ENCODE measurements around the gene AOPEP. TPM values are rescaled to one million over a fixed set of nuclear protein-coding genes. Genes with fewer than 3 reads are reported as not detected.

Gene AOPEP
- total RNA-seq, 1 donor from 2014 or later = 48.0 TPM

- Histone ChIP-seq H3K36me3 (ENCODE audit: control insufficient read depth in 3 of 3, insufficient read depth in 3 of 3, low read length in 3 of 3) (peaks cover 0 to 13% (median 10%) of the 10 kb centered on the region in 3 donors), H3K4me3 (ENCODE audit: low read length in 3 of 3) (peak overlapping the region; percentile 75 to 77 (median 76)), H3K4me1 (ENCODE audit: control insufficient read depth in 3 of 3, insufficient read depth in 3 of 3, low read length in 3 of 3) (peaks cover 33 to 48% (median 46%) of the 10 kb centered on the region in 3 donors), H3K9ac (ENCODE audit: low read depth in 1 of 3, low read length in 3 of 3) (peak overlapping the region; percentile 71 to 90 (median 79)), H3K27me3 (ENCODE audit: control insufficient read depth in 3 of 3, insufficient read depth in 3 of 3, low read length in 3 of 3) (no peaks in the 10 kb centered on the region), H3K9me3 (ENCODE audit: control insufficient read depth in 3 of 3, low read length in 3 of 3) (no peaks in the 10 kb centered on the region), H3K27ac (ENCODE audit: low read depth, low read length) (peak overlapping the region; percentile 87)
Observed at GRCh38 chr9:95048225-95049087, 322.0 kb downstream of the AOPEP start.

GRCh38 chr9:95049761-95050160 lies 323.3 kb downstream of the AOPEP start:
- Histone ChIP-seq H3K4me1 (ENCODE audit: control insufficient read depth in 3 of 3, insufficient read depth in 3 of 3, low read length in 3 of 3) (peaks cover 22 to 47% (median 45%) of the 10 kb centered on the region in 3 donors), H3K9me3 (ENCODE audit: control insufficient read depth in 3 of 3, low read length in 3 of 3) (no peaks in the 10 kb centered on the region), H3K36me3 (ENCODE audit: control insufficient read depth in 3 of 3, insufficient read depth in 3 of 3, low read length in 3 of 3) (peaks cover 0 to 5% (median 4%) of the 10 kb centered on the region in 3 donors), H3K27me3 (ENCODE audit: control insufficient read depth in 3 of 3, insufficient read depth in 3 of 3, low read length in 3 of 3) (no peaks in the 10 kb centered on the region), H3K4me3 (ENCODE audit: low read length in 3 of 3) (peak overlapping the region; percentile 19 to 36 (median 24)), H3K27ac (ENCODE audit: low read depth, low read length) (peak overlapping the region; percentile 87), H3K9ac (ENCODE audit: low read depth in 1 of 3, low read length in 3 of 3) (peak overlapping the region in 2 of 3 donors; percentile 79 to 90)

GRCh38 chr9:95053611-95054570 lies 327.4 kb downstream of the AOPEP start:
- no peaks in the 10 kb centered on the region for H3K27me3 ChIP-seq (ENCODE audit: control insufficient read depth in 3 of 3, insufficient read depth in 3 of 3, low read length in 3 of 3)
- H3K4me1 ChIP-seq (ENCODE audit: control insufficient read depth in 3 of 3, insufficient read depth in 3 of 3, low read length in 3 of 3) = peaks cover 49 to 66% (median 63%) of the 10 kb centered on the region in 3 donors
- H3K27ac ChIP-seq (ENCODE audit: low read depth, low read length) = peak overlapping the region; percentile 36
- H3K4me3 ChIP-seq (ENCODE audit: low read length in 3 of 3) = no peak overlapping the region
- peak overlapping the region in 1 of 3 donors; percentile 4 for H3K9ac ChIP-seq (ENCODE audit: low read depth in 1 of 3, low read length in 3 of 3)
- no peaks in the 10 kb centered on the region for H3K9me3 ChIP-seq (ENCODE audit: control insufficient read depth in 3 of 3, low read length in 3 of 3)
- H3K36me3 ChIP-seq (ENCODE audit: control insufficient read depth in 3 of 3, insufficient read depth in 3 of 3, low read length in 3 of 3) = no peaks in the 10 kb centered on the region

GRCh38 chr9:95055334-95055850 lies 328.9 kb downstream of the AOPEP start:
- Histone ChIP-seq H3K9me3 (ENCODE audit: control insufficient read depth in 3 of 3, low read length in 3 of 3) (no peaks in the 10 kb centered on the region), H3K4me1 (ENCODE audit: control insufficient read depth in 3 of 3, insufficient read depth in 3 of 3, low read length in 3 of 3) (peaks cover 55 to 69% (median 66%) of the 10 kb centered on the region in 3 donors), H3K27ac (ENCODE audit: low read depth, low read length) (peak overlapping the region; percentile 89), H3K36me3 (ENCODE audit: control insufficient read depth in 3 of 3, insufficient read depth in 3 of 3, low read length in 3 of 3) (no peaks in the 10 kb centered on the region), H3K9ac (ENCODE audit: low read depth in 1 of 3, low read length in 3 of 3) (peak overlapping the region; percentile 25 to 77 (median 71)), H3K4me3 (ENCODE audit: low read length in 3 of 3) (peak overlapping the region; percentile 40 to 69 (median 60)), H3K27me3 (ENCODE audit: control insufficient read depth in 3 of 3, insufficient read depth in 3 of 3, low read length in 3 of 3) (no peaks in the 10 kb centered on the region)

GRCh38 chr9:95055851-95056551 lies 329.5 kb downstream of the AOPEP start:
- Histone ChIP-seq H3K36me3 (ENCODE audit: control insufficient read depth in 3 of 3, insufficient read depth in 3 of 3, low read length in 3 of 3) (peaks cover 0 to 6% (median 0%) of the 10 kb centered on the region in 3 donors), H3K27ac (ENCODE audit: low read depth, low read length) (peak overlapping the region; percentile 89), H3K9me3 (ENCODE audit: control insufficient read depth in 3 of 3, low read length in 3 of 3) (no peaks in the 10 kb centered on the region), H3K9ac (ENCODE audit: low read depth in 1 of 3, low read length in 3 of 3) (peak overlapping the region; percentile 71 to 77 (median 76)), H3K4me1 (ENCODE audit: control insufficient read depth in 3 of 3, insufficient read depth in 3 of 3, low read length in 3 of 3) (peaks cover 58 to 72% (median 71%) of the 10 kb centered on the region in 3 donors), H3K4me3 (ENCODE audit: low read length in 3 of 3) (peak overlapping the region; percentile 40 to 69 (median 60)), H3K27me3 (ENCODE audit: control insufficient read depth in 3 of 3, insufficient read depth in 3 of 3, low read length in 3 of 3) (no peaks in the 10 kb centered on the region)

- H3K4me1 ChIP-seq (ENCODE audit: control insufficient read depth in 3 of 3, insufficient read depth in 3 of 3, low read length in 3 of 3) = peaks cover 66 to 83% (median 80%) of the 10 kb centered on the region in 3 donors
- no peaks in the 10 kb centered on the region for H3K27me3 ChIP-seq (ENCODE audit: control insufficient read depth in 3 of 3, insufficient read depth in 3 of 3, low read length in 3 of 3)
- H3K9ac ChIP-seq (ENCODE audit: low read depth in 1 of 3, low read length in 3 of 3) = peak overlapping the region; percentile 71 to 77 (median 76)
- no peaks in the 10 kb centered on the region for H3K9me3 ChIP-seq (ENCODE audit: control insufficient read depth in 3 of 3, low read length in 3 of 3)
- H3K4me3 ChIP-seq (ENCODE audit: low read length in 3 of 3) = peak overlapping the region in 2 of 3 donors; percentile 30 to 40
- H3K27ac ChIP-seq (ENCODE audit: low read depth, low read length) = peak overlapping the region; percentile 89
- peaks cover 0 to 9% (median 3%) of the 10 kb centered on the region in 3 donors for H3K36me3 ChIP-seq (ENCODE audit: control insufficient read depth in 3 of 3, insufficient read depth in 3 of 3, low read length in 3 of 3)
Observed at GRCh38 chr9:95057101-95057500, 330.6 kb downstream of the AOPEP start.

- Histone ChIP-seq H3K9ac (ENCODE audit: low read depth in 1 of 3, low read length in 3 of 3) (peak overlapping the region; percentile 17 to 77 (median 47)), H3K9me3 (ENCODE audit: control insufficient read depth in 3 of 3, low read length in 3 of 3) (no peaks in the 10 kb centered on the region), H3K4me3 (ENCODE audit: low read length in 3 of 3) (peak overlapping the region in 2 of 3 donors; percentile 16 to 41), H3K27ac (ENCODE audit: low read depth, low read length) (peak overlapping the region; percentile 89), H3K36me3 (ENCODE audit: control insufficient read depth in 3 of 3, insufficient read depth in 3 of 3, low read length in 3 of 3) (peaks cover 5 to 16% (median 12%) of the 10 kb centered on the region in 3 donors), H3K27me3 (ENCODE audit: control insufficient read depth in 3 of 3, insufficient read depth in 3 of 3, low read length in 3 of 3) (no peaks in the 10 kb centered on the region), H3K4me1 (ENCODE audit: control insufficient read depth in 3 of 3, insufficient read depth in 3 of 3, low read length in 3 of 3) (peaks cover 77 to 95% (median 90%) of the 10 kb centered on the region in 3 donors)
Observed at GRCh38 chr9:95058121-95058785, 331.8 kb downstream of the AOPEP start.

GRCh38 chr9:95058795-95059386 lies 332.4 kb downstream of the AOPEP start:
- Histone ChIP-seq H3K36me3 (ENCODE audit: control insufficient read depth in 3 of 3, insufficient read depth in 3 of 3, low read length in 3 of 3) (peaks cover 11 to 21% (median 18%) of the 10 kb centered on the region in 3 donors), H3K4me1 (ENCODE audit: control insufficient read depth in 3 of 3, insufficient read depth in 3 of 3, low read length in 3 of 3) (peaks cover 84 to 98% (median 96%) of the 10 kb centered on the region in 3 donors), H3K27ac (ENCODE audit: low read depth, low read length) (peak overlapping the region; percentile 89), H3K4me3 (ENCODE audit: low read length in 3 of 3) (peak overlapping the region; percentile 16 to 41 (median 19)), H3K9me3 (ENCODE audit: control insufficient read depth in 3 of 3, low read length in 3 of 3) (no peaks in the 10 kb centered on the region), H3K9ac (ENCODE audit: low read depth in 1 of 3, low read length in 3 of 3) (peak overlapping the region; percentile 24 to 77 (median 47)), H3K27me3 (ENCODE audit: control insufficient read depth in 3 of 3, insufficient read depth in 3 of 3, low read length in 3 of 3) (no peaks in the 10 kb centered on the region)
